Activated T-cell treated with anti-CD3 and anti-CD28 coated beads for 48 hours (primary cell): ENCODE data around the gene DENND4A.
"Not testable (repeated sequence)": the region's sequence is repeated elsewhere in the genome, so short reads cannot be mapped to it uniquely, and the experiment has no call there.

Source experiments
- DNase-seq: peaks from one replicate; pipeline ENCODE4 v3.0.0-alpha.2; 2020; ENCODE audit warnings: low read depth

The DENND4A gene

GRCh38 chr15:65757256-65757655, 34.8 kb downstream of the DENND4A start:
- no peak for DNase-seq

GRCh38 chr15:65752151-65752700, 39.9 kb downstream of the DENND4A start:
- DNase-seq = no peak

- DNase-seq = no peak
Measured at GRCh38 chr15:65751431-65751830, 40.7 kb downstream of the DENND4A start.

- DNase-seq = no peak
Measured at GRCh38 chr15:65747265-65747664, 44.8 kb downstream of the DENND4A start.

- DNase-seq = no peak
Measured at GRCh38 chr15:65743637-65744252, 48.3 kb downstream of the DENND4A start.

GRCh38 chr15:65740148-65740547, 51.9 kb downstream of the DENND4A start:
- DNase-seq = no peak

- no peak for DNase-seq
Measured at GRCh38 chr15:65738649-65739048, 53.4 kb downstream of the DENND4A start.

- not testable (repeated sequence) for DNase-seq
Measured at GRCh38 chr15:65733599-65733998, 58.5 kb downstream of the DENND4A start.

- no peak for DNase-seq
Measured at GRCh38 chr15:65732698-65733097, 59.4 kb downstream of the DENND4A start.

GRCh38 chr15:65731926-65732325, 60.2 kb downstream of the DENND4A start:
- DNase-seq = no peak

GRCh38 chr15:65730549-65731172, 61.4 kb downstream of the DENND4A start:
- DNase-seq = no peak

- no peak for DNase-seq
Measured at GRCh38 chr15:65724464-65725215, 67.5 kb downstream of the DENND4A start.

GRCh38 chr15:65723876-65724275, 68.2 kb downstream of the DENND4A start:
- no peak for DNase-seq

- no peak for DNase-seq
Measured at GRCh38 chr15:65722191-65722590, 69.9 kb downstream of the DENND4A start.

- no peak for DNase-seq
Measured at GRCh38 chr15:65712415-65712814, 79.7 kb downstream of the DENND4A start.

- DNase-seq = no peak
Measured at GRCh38 chr15:65695081-65695480, 97.0 kb downstream of the DENND4A start.

- DNase-seq = no peak
Measured at GRCh38 chr15:65690778-65691177, 101.3 kb downstream of the DENND4A start.

- DNase-seq = no peak
Measured at GRCh38 chr15:65690173-65690572, 101.9 kb downstream of the DENND4A start.

- no peak for DNase-seq
Measured at GRCh38 chr15:65688462-65688861, 103.6 kb downstream of the DENND4A start.

- no peak for DNase-seq
Measured at GRCh38 chr15:65682404-65682911, 109.6 kb downstream of the DENND4A start.

GRCh38 chr15:65680544-65680943, 111.5 kb downstream of the DENND4A start:
- no peak for DNase-seq

GRCh38 chr15:65676123-65676522, 116.0 kb downstream of the DENND4A start:
- no peak for DNase-seq

GRCh38 chr15:65675551-65675950, 116.5 kb downstream of the DENND4A start:
- DNase-seq = no peak
